ENCODE data around the gene ROCK2.

GRCh38 chr2:11367170-11367730 is 22.8 kb upstream of the ROCK2 start:
- TF ChIP-seq CTCF (conservative IDR thresholded peaks at IDR 0.05), result no peak
- no peak for TF ChIP-seq ZFX (IDR thresholded peaks at IDR 0.05)

Measured in C4-2B (cell line).